GM21447 (cell line): ENCODE data around the gene MOB3B.

Experiments used
- ATAC-seq: cut with Tn5 transposase; IDR thresholded peaks from one replicate; pipeline ENCODE4 v1.9.1; 2021; ENCODE audit not compliant: unreplicated experiment

The MOB3B gene

GRCh38 chr9:27369591-27369990 is 160.0 kb downstream of the MOB3B start:
- no peak for ATAC-seq

GRCh38 chr9:27368316-27368985 is 161.2 kb downstream of the MOB3B start:
- no peak for ATAC-seq

- ATAC-seq = no peak
These were observed 161.7 kb downstream of the MOB3B start for GRCh38 chr9:27367921-27368315.

- ATAC-seq = peak; percentile 80
These were observed 162.3 kb downstream of the MOB3B start for GRCh38 chr9:27367175-27367798.

- peak; percentile 85 for ATAC-seq
These were observed 163.8 kb downstream of the MOB3B start for GRCh38 chr9:27365707-27366376.

- no peak for ATAC-seq
These were observed 167.0 kb downstream of the MOB3B start for GRCh38 chr9:27362447-27363210.

- ATAC-seq = no peak
These were observed 168.1 kb downstream of the MOB3B start for GRCh38 chr9:27361492-27361891.

- ATAC-seq = no peak
These were observed 169.9 kb downstream of the MOB3B start for GRCh38 chr9:27359763-27360162.

GRCh38 chr9:27358007-27358406 is 171.6 kb downstream of the MOB3B start:
- ATAC-seq = no peak

- no peak for ATAC-seq
These were observed 173.2 kb downstream of the MOB3B start for GRCh38 chr9:27356446-27356845.

GRCh38 chr9:27355166-27355565 is 174.4 kb downstream of the MOB3B start:
- no peak for ATAC-seq

- peak; percentile 74 for ATAC-seq
These were observed 176.0 kb downstream of the MOB3B start for GRCh38 chr9:27353474-27354229.

GRCh38 chr9:27353166-27353473 is 176.5 kb downstream of the MOB3B start:
- no peak for ATAC-seq

- peak; percentile 41 for ATAC-seq
These were observed 177.0 kb downstream of the MOB3B start for GRCh38 chr9:27352457-27353165.

- ATAC-seq = no peak
These were observed 178.2 kb downstream of the MOB3B start for GRCh38 chr9:27351438-27351837.

GRCh38 chr9:27350382-27350976 is 179.1 kb downstream of the MOB3B start:
- ATAC-seq = no peak

- ATAC-seq = no peak
These were observed 179.9 kb downstream of the MOB3B start for GRCh38 chr9:27349698-27350080.

- ATAC-seq = no peak
These were observed 180.6 kb downstream of the MOB3B start for GRCh38 chr9:27348785-27349697.

- no peak for ATAC-seq
These were observed 181.7 kb downstream of the MOB3B start for GRCh38 chr9:27347889-27348288.
